ENCODE measurements around the gene ZNF541.
"Not testable (repeated sequence)": the region's sequence is repeated elsewhere in the genome, so short reads cannot be mapped to it uniquely, and the experiment has no call there.

ZNF541 gene

GRCh38 chr19:47603706-47604565 lies 31.0 kb upstream of the ZNF541 start:
- DNase-seq (ENCODE audit: low read depth, low spot score): no peak
- H3K4me3 ChIP-seq (ENCODE audit: low read length): no peak overlapping the region

GRCh38 chr19:47601180-47601904 lies 28.4 kb upstream of the ZNF541 start:
- DNase-seq (ENCODE audit: low read depth, low spot score): no peak
- peak overlapping the region; percentile 65 for H3K4me3 ChIP-seq (ENCODE audit: low read length)

DNA sequence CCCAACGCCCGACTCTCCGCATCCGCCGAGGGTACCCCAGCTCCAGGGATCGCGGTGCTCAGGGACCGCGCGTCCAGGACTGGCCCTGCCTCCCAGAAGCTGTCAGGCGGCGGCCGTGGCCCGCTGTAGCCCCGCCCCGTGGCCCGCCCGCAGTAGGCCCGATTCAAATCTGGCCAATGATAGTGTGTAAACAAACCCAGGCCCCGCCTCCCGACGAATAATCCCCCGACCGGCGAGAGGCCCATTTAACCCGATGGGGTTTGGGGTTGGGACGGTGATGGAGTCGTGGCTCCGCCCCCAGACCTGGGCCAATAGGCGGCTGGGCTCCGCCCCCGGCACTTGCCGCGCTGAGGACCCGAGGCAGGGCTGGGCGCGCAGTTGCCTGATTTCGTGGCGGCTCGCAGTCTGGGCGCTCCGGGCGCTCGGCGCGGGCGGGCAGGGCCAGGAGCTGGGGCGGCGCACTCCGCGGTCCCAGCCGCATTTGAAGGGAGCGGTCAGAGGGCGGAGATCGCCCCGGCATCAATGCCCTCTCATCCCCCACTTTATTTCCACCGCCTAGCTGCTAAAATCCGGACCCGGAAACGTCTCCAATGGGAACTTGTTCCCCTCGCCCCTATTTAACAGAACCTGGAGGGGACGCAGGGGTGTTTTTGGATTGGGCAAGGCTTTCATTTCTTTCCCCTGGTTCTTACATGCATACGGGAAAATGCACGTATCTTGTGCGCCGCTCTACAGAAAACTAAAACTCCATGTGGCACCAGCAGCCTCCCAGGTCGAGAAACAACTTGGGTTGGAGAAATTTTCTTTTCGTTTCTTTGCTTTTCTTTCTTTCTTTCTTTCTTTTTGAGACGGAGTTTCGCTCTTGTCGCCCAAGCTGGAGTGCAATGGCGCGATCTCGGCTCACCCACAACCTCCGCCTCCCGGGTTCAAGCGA lies 27.6 kb upstream of the ZNF541 start:
- peak; percentile 98 for DNase-seq (ENCODE audit: low read depth, low spot score)

DNA sequence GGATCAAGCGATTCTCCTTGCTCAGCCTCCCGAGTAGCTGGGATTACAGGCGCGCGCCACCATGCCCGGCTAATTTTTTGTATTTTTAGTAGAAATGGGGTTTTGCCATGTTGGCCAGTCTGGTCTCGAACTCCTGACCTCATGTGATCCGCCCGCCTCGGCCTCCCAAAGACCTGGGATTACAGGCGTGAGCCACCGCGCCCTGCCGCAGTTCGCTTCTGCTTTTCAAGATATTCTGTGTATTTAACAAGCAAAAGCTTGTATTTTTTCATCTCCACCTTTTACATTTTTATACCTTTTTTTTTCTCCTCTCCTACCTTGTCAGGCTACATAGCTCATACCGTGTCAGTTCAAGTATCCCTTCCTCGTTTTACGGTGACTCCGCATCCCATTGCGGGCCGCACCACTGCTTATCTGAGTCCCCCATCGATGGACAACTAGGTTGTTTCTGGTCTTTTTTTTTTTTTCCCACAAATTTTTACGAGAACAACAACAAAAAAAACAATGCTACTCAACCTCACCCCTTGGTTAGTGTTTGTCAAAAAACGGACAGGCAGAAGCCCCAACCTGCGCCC lies 26.8 kb upstream of the ZNF541 start:
- DNase-seq (ENCODE audit: low read depth, low spot score): not testable (repeated sequence)
- peak overlapping the region; percentile 62 for H3K4me3 ChIP-seq (ENCODE audit: low read length)

More for the DNA sequence above, 27.6 kb upstream of the ZNF541 start:
- H3K4me3 ChIP-seq (ENCODE audit: low read length): peak overlapping the region; percentile 65

DNA sequence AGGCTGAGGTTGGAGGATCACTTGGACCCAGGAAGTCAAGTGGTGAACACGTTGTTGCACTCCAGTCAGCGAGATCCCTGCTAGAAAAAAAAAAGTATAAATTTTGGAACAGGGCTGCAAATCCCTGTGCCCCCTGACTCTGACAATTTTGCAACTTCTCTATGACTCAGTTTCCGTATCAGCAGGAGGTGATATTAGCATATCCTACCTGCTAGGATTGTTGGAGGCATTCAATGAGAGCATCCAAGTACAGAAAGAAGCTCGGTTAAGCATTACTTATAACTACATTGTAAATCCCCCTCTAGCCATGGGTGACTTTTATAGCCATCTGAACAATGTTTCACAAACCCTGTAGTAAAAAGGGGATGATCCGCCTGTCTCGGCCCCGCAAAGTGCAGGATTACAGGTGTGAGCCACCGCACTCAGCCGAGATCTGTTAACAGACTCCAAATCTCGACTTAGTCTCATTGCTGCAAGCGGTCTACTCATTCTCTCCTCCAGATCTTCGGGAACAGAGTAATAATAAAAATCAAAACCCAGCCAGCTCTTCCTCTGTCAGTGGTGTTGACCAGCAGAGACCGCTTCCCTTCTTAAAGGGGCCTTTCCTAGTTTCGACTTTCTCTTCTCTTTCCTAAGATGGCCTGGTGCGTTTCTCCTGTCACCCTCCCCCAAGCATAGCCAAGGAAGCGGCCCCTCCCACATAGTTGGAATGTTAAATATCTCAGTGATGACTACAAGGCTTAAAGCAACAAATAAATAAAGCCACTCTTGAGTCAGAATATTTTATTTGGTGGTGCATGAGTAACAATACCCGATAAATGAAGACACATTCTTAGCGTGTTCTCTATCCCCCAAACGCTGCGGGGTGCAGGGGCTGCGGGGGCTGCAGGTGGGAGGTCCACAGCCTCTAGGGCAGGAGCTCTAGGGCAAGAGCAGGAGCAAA lies 25.7 kb upstream of the ZNF541 start:
- no peak overlapping the region for H3K4me3 ChIP-seq (ENCODE audit: low read length)

GRCh38 chr19:47595944-47596343 lies 23.0 kb upstream of the ZNF541 start:
- DNase-seq (ENCODE audit: low read depth, low spot score): no peak
- H3K4me3 ChIP-seq (ENCODE audit: low read length): no peak overlapping the region

More for the DNA sequence above, 25.7 kb upstream of the ZNF541 start:
- DNase-seq (ENCODE audit: low read depth, low spot score): no peak

- H3K4me3 ChIP-seq (ENCODE audit: low read length): no peak overlapping the region
- no peak for DNase-seq (ENCODE audit: low read depth, low spot score)
These were observed 20.9 kb upstream of the ZNF541 start for GRCh38 chr19:47593860-47594259.

- no peak for DNase-seq (ENCODE audit: low read depth, low spot score)
- no peak overlapping the region for H3K4me3 ChIP-seq (ENCODE audit: low read length)
These were observed 16.9 kb upstream of the ZNF541 start for GRCh38 chr19:47589824-47590223.

DNA sequence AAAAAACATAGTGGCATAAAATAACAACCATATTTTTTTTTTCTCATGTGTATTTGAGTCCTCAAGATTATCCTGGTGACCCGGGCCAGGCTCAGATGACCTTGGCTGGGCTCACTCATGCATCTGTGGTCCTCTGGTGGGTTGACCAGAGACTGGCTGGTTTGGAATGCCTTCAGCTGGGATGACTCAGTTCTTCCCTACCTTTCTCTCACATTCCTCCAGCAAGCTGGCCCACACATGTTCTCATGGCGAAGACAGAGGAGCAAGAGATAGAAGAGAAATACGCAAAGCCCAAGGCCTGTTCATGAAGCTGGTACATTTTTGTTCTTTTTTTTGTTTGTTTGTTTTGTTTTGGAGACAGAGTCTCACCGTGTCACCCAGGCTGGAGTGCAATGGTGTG lies 14.3 kb upstream of the ZNF541 start:
- no peak for DNase-seq (ENCODE audit: low read depth, low spot score)

DNA sequence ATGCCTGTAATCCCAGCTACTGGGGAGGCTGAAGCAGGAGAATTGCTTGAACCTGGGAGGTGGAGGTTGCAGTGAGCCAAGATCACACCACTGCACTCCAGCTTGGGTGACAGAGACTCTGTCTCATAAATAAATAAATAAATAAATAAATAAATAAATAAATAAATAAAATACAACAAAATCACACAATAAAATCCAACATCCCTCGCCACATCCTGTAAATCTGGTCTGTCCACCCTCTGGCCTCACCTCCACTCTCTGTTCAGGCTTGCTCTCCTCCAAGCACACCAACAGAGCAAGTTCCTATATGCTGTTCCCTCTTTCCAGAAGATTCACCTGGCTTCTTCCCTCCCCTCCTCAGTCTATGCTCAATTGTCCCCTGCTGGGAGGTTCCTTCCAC lies 10.2 kb upstream of the ZNF541 start:
- not testable (repeated sequence) for H3K4me3 ChIP-seq (ENCODE audit: low read length); DNase-seq (ENCODE audit: low read depth, low spot score)

More for the DNA sequence above, 14.3 kb upstream of the ZNF541 start:
- H3K4me3 ChIP-seq (ENCODE audit: low read length): no peak overlapping the region

- no peak overlapping the region for H3K4me3 ChIP-seq (ENCODE audit: low read length)
- DNase-seq (ENCODE audit: low read depth, low spot score): peak; percentile 27
These were observed 9.5 kb upstream of the ZNF541 start for GRCh38 chr19:47582320-47582909.

DNA sequence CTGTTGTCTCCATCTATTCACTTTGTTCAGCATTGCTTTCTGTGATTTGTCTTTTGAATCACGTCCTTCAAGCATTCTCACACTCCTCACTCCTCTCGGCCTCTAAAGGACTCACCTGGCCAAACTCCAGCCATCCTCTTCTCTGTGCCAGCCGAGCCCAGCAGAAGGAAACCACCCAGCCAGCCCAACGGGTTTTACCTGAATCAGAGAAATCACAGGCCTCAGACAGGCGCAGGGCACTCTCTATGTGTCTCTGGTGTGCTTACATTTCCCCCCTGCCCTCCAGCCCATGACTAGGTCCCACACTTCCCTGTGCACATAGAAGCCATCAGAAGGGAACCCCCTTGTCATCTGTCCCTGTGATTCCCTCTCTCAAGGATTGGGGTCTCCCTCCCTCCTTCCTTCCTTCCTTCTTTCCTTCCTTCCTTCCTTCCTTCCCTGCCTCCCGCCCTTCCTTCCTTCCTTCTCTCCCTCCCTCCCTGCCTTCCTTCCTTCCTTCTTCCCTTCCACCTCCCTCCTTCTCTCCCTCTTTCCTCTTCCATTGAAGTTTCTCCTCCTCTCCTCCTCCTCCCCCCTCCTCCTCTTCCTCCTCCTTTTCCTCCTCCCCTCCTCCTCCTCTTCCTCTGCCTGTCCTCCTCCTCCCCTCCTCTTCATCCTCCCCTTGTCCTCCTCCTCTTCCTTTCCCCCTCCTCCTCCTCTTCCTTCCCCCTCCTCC lies 8.8 kb upstream of the ZNF541 start:
- no peak overlapping the region for H3K4me3 ChIP-seq (ENCODE audit: low read length)
- DNase-seq (ENCODE audit: low read depth, low spot score): no peak

DNA sequence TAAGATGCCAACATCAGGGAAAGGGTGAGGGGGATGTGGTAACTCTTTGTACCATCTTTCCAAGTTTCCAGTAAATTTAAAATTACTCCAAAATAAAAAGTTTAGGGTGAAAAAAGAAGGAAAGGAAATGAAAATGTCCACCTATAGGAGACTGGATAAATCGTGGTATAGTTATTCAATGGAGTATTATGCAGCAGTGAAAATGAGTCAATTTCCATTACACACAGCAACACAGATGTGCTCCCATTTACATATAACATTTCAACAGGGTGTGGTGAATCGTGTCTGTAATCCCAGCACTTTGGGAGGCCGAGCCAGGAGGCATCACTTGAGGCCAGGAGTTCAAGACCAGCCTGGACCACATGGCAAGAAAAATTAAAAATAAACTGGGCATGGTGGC lies 7.4 kb upstream of the ZNF541 start:
- H3K4me3 ChIP-seq (ENCODE audit: low read length): no peak overlapping the region
- no peak for DNase-seq (ENCODE audit: low read depth, low spot score)

DNA sequence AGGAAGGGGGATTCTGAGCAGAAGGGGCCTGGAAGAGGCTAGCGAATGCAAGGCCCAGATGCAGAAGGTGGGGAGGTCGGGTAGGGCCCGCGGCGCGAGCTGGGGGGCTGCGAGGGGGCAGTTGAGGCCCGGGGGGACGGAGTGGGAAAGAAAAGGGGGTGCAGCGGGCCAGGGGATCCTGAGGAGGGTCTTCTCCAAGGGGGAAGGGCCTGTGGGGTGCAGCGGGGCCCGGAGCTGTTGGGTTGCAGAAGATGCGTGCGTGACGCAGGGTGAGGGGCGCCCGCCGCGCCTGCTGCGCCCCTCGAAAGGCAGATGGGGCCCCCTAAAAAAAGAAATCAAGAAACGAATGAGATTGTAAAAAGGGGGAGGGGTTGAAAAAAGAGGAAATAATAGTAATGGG lies 313 bp downstream of the ZNF541 start:
- H3K4me3 ChIP-seq (ENCODE audit: low read length): no peak overlapping the region
- no peak for DNase-seq (ENCODE audit: low read depth, low spot score)

GRCh38 chr19:47569331-47569730 lies 3.6 kb downstream of the ZNF541 start:
- no peak overlapping the region for H3K4me3 ChIP-seq (ENCODE audit: low read length)
- DNase-seq (ENCODE audit: low read depth, low spot score): no peak

DNA sequence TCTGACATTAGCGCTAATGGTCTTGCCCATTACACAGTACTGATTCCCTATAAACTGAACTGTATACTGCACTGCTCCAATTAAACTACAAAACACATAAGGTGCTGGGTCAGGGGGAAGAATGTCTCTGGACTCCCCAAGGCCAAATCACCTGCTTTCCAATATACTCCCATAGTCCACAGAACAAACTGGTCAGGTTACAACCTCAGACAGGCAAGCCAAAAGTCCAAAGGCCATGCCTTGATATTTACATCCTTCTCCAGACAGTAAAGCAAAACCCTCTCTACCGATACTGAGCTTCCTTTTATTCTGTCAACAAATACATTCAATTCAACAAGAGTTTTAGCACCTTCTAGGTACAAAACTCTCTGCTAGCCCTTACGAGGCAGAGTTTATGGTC lies 8.9 kb downstream of the ZNF541 start:
- H3K4me3 ChIP-seq (ENCODE audit: low read length): no peak overlapping the region
- DNase-seq (ENCODE audit: low read depth, low spot score): no peak

GRCh38 chr19:47561440-47562057 lies 11.4 kb downstream of the ZNF541 start:
- no peak overlapping the region for H3K4me3 ChIP-seq (ENCODE audit: low read length)
- no peak for DNase-seq (ENCODE audit: low read depth, low spot score)
